Stimulated activated CD4-positive, alpha-beta T cell treated with anti-CD3 and anti-CD28 coated beads, Interleukin-1b, Interleukin-23, amount 100 ng/mL, for 48 hours (primary cell): ENCODE measurements around the gene RAC3.
"Not testable (repeated sequence)": the region's sequence is repeated elsewhere in the genome, so short reads cannot be mapped to it uniquely, and the experiment has no call there.

Experiments
- DNase-seq: peaks from one replicate; pipeline ENCODE4 v3.0.0-alpha.2; 2020

RAC3 gene

GRCh38 chr17:82025401-82026107, 5.9 kb upstream of the RAC3 start:
- DNase-seq: no peak

DNA sequence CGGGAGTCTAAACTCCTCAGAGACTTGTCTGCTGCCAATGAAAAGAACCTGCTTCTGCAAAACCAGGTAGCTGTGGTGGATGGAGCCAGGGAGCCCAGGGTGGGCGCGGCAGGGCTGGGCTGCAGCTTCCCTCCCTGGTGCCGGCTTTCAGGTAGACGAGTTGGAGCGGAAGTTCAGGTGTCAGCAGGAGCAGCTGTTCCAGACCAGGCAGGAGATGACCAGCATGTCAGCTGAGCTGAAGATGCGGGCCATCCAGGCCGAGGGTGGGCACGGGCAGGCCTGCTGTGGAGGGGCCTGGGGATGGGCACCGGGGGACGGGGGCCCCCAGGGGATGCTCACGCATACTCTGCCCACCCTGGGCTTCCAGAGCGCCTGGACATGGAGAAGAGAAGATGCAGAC, 3.2 kb upstream of the RAC3 start:
- DNase-seq: no peak

DNA sequence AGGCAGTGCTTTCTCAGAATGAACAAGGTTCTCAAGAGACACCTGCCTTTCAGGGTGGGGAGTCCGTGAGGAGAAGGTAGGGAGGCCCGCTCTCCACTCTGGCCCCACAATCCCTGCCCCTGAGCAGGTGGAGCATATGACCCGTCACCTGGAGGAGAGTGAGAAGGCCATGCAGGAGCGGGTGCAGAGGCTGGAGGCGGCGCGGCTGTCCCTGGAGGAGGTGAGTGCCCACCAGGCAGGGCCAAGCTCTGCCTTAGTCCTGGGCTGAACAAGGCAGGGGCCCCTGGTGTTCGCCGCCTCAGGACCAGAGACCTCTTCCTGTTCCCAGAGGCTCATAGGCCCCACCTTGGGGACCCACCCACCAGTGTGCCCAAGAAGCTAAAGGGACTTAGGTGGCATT, 2.5 kb upstream of the RAC3 start:
- no peak for DNase-seq

DNA sequence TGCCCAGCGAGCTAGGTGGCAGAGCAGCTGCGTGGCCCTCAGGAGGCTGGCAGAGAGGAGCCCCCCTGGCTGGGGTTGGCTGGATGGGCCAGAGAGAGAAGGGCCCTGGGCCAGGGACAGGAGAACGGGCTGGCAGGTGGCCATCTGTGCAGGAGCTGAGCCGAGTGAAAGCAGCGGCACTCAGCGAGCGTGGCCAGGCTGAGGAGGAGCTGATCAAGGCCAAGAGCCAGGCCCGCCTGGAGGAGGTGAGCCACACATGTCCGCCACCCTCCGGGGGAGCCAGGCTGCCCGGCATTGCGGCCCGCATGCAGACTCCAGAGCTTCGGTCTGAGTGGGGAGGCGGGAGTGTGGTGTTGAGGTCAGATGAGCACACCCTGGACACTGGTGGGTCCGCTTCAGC, 2.1 kb upstream of the RAC3 start:
- no peak for DNase-seq

GRCh38 chr17:82029990-82030469, 1.4 kb upstream of the RAC3 start:
- DNase-seq: no peak

DNA sequence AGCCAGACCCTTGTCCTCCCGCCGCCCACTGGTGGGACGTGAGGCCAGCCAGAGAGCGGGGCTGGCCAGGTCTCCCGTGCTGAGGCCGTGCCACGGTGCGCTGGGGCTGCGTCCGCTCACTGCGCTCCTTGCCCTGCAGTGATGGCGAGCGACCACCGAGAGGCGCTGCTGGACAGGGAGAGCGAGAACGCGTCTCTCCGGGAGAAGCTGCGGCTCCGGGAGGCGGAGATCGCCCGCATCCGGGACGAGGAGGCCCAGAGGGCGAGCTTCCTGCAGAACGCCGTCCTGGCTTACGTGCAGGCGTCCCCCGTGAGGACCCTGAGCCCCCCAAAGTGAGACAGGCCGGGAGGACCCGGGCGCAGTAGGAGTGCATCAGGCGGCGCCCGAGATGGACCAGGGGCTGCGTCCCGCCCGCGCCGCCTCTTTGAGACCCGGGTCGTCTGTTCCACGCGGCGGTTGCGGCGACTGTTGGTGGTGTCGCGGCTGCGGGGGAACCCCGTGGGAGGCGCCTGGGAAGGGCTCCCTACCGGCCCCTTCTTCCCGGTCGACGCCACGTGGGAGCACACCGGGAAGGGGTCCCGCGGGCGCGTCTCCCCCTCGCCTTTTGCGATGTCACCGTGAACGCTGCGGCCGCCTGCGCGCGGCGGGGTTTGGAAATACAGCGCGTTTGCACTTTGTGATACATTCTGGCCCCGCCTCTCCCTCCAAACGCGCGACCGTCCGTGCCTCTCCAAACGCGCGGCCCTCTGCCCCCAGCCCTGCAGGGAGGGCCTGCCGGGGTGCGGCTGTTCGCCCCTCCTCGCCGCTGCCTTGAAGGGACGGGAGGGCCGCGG, 792 bp upstream of the RAC3 start:
- peak; percentile 81 for DNase-seq

DNA sequence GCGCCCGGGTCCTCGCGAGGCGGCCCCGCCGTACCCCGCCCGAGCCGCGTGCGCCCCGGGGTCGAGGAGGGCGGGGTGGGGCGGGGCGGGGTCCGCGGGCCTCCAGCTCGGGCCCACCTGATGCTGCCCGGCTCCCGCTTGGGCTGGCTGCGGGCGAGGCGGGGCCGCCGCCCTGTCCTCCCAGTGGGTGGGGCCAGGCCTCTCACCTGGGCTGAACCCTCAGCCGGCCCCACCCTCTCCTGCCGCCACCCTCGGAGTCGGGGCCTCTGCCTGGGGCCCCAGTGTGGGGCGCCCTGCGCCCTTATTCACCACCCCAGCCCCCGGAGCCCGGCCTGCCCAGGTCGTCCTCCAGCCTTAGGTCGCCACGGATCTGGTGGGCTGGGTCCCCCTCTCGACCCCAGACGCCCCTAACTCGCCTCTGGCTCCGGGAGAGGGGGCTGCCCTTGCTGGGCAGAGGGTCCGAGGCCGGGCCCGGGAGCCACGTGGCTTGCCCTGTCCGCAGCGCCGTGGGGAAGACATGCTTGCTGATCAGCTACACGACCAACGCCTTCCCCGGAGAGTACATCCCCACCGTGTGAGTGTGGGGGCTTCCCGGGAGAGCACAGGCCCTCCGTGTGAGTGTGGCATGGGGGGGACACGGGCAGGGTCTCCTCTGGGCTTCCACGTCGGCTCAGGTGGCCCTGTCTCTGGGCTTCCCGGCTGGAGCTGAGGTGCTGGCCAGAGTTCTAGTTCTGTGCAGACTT, 578 bp downstream of the RAC3 start:
- peak; percentile 47 for DNase-seq

GRCh38 chr17:82033359-82034085, 2.0 kb downstream of the RAC3 start:
- no peak for DNase-seq

DNA sequence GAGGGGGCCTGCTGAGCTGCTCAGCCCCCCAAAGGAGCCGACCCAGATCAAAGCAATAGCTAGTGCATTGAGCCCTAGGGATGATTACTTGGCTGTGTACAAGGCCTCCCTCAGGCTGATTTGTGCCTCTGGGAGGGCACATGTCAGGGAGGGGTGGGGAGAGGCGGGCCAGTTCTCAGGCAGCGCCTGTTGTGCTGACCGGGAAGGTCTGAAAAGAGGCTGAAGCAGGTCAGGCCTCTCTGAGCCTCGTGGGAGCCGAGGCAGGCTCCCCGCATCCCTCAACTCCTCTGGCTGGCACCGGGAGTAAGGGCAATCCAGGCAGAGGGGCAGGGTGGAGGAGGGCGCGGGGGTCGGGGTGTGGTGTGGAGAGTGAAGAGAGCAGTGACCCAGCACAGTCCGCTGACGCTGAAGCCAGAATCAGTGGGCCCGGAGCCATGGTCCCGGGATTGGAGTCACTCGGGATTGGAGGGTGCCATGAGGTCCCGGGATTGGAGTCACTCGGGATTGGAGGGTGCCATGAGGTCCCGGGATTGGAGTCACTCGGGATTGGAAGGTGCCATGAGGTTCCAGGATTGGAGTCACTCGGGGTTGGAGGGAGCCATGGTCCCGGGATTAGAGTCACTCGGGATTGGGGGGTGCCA, 3.0 kb downstream of the RAC3 start:
- no peak for DNase-seq

DNA sequence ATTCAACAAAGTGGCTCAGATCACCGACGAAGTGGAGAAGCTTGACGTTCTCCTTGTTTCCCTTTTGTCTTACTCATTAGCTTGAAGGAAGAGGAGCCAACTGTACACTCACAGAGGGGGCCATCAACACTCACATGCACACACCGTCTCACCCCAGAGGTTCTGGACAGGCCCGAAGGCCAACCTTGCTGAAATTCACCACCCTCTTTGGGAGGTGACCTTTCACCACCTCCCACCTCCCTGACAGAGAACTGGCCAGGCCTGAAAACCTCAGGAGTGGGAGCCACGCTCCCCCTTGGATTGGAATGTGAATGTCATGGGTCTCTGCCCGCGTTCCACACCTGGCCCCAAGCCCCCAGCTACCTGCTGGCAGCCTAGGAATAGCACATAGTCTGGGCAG, 4.0 kb downstream of the RAC3 start:
- no peak for DNase-seq

GRCh38 chr17:82035956-82036633, 4.6 kb downstream of the RAC3 start:
- no peak for DNase-seq

DNA sequence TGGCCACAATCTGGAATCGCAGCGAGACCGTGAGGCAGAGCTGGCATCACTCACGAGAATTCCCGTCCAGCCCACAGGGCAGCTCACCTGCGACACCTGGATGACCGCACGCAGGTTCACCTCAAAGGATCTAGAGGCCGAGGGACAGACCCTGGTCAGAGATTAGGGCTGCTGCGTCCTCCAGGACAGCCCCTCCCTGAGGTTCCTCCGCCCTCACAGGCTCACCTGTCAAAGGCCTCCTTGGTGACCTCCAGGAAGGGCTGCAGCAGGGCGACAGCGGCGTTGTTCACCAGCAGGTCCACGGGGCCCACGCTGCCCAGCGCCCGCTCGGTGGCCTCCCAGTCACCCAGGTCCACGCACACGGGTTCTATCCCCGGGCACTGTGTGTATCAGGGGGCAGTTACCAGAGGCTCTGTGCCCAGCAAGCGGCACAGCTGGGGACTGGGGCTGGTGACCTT, 5.2 kb downstream of the RAC3 start:
- no peak for DNase-seq

DNA sequence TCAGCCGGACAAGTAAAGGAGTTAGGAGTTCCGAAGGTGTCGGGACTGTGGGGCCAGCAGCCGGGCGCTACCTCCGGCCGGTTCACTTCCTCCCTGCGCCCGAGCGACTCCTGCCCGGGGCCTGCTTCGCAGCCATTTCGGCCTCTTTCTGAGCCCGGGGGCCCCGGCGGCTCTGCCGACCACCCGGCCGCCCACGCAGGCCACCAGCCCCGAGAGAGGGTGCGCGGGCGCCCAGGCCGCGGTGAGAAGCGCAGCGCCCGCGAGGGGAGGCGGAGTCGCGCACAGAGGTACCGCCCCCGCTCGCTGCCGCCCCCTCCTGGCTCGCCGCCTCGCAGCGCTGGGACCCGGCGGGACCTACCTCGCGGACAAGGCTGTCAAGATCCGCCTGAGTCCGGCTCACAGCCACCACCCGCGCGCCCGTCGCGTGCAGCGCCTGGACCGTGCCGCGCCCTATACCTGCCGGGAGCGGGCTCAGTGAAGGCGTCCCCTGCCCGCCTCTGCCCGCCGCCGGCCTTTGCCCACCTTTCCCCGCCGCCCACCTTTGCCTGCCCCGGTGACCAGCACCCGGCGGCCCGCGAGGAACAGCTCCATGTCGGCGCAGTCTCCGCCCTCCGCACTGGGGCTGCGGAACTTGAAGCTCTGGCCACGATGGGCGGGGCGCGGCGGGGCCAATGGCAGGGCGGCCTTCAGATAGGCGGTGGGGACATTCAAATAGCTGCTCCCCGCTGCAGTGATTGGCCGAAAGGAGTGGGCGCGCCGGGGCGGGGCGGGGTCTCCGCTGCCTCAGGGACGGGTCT, 5.8 kb downstream of the RAC3 start, which contains the start of gene DCXR:
Gene DCXR (minus strand): TSS at position 606 of the 797 bp plus-strand sequence. CDS start 15 bp downstream, at position 591.
- peak; percentile 96 for DNase-seq

GRCh38 chr17:82037889-82038195, 6.4 kb downstream of the RAC3 start:
- DNase-seq: no peak

DNA sequence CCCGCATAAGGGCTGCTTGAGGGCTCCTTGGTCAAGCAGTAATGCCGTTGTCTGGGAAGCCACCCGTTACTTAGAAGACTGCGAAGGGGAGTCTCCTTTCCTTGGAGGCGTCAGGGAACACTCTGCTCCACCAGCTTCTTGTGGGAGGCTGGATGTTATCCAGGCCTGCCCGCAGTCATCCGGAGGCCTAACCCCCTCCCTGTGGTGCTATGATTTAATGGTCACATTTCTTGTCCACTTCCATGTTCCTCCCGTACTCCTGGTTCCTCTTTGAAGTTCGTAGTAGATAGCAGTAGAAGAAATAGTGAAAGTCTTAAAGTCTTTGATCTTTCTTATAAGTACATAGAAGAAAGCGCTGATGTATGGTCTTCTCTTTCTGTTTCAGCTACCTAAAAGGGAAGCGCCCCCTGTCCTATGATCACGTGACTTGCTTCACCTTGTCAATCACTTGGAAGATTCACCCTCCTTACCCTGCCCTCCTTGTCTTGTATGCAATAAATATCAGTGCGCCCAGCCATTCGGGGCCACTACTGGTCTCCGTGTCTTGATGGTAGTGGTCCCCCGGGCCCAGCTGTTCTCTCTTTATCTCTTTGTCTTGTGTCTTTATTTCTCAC, 7.4 kb downstream of the RAC3 start:
- DNase-seq: not testable (repeated sequence)

DNA sequence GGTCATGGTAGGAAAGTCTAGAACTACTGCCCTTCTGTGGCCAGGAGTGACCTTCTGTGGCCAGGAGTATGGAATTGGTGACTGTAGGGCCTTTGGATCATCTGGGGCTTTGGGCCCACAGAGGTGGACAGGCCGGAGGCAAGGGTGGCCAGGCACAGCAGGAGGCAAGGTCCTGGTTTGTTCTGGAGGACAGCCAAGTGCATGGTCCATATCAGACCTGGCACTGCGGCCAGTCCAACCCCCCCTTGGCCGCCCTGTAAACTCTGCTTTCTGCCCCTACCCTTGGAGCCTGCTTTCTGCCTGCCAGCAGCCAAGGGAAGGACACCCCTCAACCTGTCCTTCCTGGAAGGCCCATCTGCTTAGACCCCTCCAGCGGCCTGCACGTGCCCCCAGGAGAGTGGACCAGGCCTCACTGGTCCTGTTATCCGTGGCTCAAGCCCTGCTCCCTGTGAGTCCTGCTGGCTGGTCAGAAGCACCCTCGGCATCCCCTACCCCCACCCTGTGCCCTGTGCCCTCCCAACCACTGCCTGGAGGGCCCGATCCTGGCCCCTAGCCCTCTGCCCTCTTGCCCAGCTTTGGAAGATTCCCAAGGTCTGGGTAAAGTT, 8.3 kb downstream of the RAC3 start:
- DNase-seq: no peak

DNA sequence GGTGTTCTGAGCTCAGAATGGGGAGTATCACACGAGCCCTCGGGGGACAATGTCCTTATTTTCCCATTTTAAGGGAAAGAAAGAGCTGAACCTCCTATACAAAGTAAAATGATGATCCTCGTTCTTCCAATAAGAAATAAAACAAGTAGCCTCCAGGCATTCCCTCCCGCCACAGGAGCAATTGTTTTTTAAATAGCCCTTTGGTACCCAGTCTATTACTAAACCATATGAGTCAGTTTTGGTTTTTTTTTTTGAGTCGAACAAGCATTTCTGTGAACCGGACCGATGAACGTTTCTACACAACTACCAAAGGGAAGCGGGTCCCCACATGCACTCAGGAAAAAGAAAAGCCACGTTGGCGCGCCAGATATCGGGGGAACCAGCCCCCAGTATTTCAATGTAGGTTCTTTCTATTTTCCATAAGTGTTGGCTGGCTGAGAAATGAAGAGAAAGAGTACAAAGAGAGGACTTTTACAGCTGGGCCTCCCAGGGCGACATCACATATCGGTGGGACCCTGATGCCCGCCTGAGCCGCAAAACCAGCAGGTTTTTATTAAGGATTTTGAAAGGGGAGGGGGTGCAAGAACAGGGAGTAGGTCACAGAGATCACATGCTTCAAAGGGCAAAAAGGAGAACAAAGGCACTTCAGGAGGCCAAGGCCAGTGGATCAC, 9.8 kb downstream of the RAC3 start:
- DNase-seq: no peak

GRCh38 chr17:82042649-82043048, 11.2 kb downstream of the RAC3 start:
- DNase-seq: no peak

DNA sequence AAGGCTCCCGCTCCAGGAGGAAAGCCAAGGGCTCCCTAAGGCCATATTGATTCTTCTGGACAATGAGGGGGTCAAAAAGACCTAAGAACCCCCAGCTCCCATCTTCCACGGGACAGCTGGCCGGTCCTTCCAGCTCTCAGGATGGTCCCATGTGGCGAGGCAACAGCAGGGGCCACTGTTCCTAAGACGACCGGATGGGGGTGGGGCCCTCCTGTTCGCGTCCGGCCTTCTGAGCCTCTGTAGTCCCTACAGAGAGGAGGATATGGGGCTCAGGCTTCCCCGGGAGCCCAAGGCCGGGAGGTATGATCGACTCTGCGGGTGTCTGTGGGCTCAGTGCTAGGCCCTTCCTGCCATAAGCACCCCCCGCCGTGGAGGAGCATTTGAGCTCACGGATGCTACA, 12.0 kb downstream of the RAC3 start:
- DNase-seq: no peak
